NCI-H526 treated with DMSO at 0.1 percent for 48 hours (cell line): Measurements from ENCODE around the gene B4GALT3.

ENCODE experiments used
- DNase-seq: peaks from one replicate; lab custom pipeline; 2025; lab: John Stamatoyannopoulos, UW

The B4GALT3 gene

GRCh38 chr1:161206411-161207140, 29.3 kb upstream of the B4GALT3 start:
- DNase-seq = no peak

- peak; percentile 100 for DNase-seq
These were observed 24.8 kb upstream of the B4GALT3 start, which contains the start of gene NDUFS2 for GRCh38 chr1:161201836-161202712. TSS of gene NDUFS2 (plus strand) at chr1:161202367. CDS start at chr1:161202386, 19 bp downstream.

- no peak for DNase-seq
These were observed 23.9 kb upstream of the B4GALT3 start for GRCh38 chr1:161200992-161201835.

GRCh38 chr1:161200421-161200991, 23.2 kb upstream of the B4GALT3 start:
- DNase-seq = no peak

- peak; percentile 47 for DNase-seq
These were observed 22.3 kb upstream of the B4GALT3 start for GRCh38 chr1:161199506-161200139.

- peak; percentile 59 for DNase-seq
These were observed 21.7 kb upstream of the B4GALT3 start, which contains the start of gene ADAMTS4 for GRCh38 chr1:161198897-161199431. TSS of gene ADAMTS4 (minus strand) at chr1:161199054. CDS start at chr1:161198627, 427 bp downstream.

GRCh38 chr1:161198194-161198896, 21.0 kb upstream of the B4GALT3 start:
- DNase-seq = peak; percentile 82

- no peak for DNase-seq
These were observed 20.4 kb upstream of the B4GALT3 start for GRCh38 chr1:161197560-161198193.

GRCh38 chr1:161196521-161197451, 19.5 kb upstream of the B4GALT3 start:
- no peak for DNase-seq

- DNase-seq = no peak
These were observed 18.8 kb upstream of the B4GALT3 start for GRCh38 chr1:161196111-161196510.

- DNase-seq = no peak
These were observed 17.9 kb upstream of the B4GALT3 start for GRCh38 chr1:161195171-161195570.

- DNase-seq = no peak
These were observed 16.4 kb upstream of the B4GALT3 start for GRCh38 chr1:161193561-161194235.

GRCh38 chr1:161192476-161193465, 15.5 kb upstream of the B4GALT3 start:
- DNase-seq = peak; percentile 72

GRCh38 chr1:161191971-161192370, 14.7 kb upstream of the B4GALT3 start:
- DNase-seq = no peak

GRCh38 chr1:161190962-161191521, 13.7 kb upstream of the B4GALT3 start:
- no peak for DNase-seq

GRCh38 chr1:161189036-161189435, 11.7 kb upstream of the B4GALT3 start:
- DNase-seq = no peak
